SKM-1 (cell line): ENCODE results near the gene TMOD4.

Experiments used
- DNase-seq: peaks from one replicate; lab custom pipeline; 2025; ENCODE audit not compliant: unreplicated experiment; lab: John Stamatoyannopoulos, UW

TMOD4 gene

DNA sequence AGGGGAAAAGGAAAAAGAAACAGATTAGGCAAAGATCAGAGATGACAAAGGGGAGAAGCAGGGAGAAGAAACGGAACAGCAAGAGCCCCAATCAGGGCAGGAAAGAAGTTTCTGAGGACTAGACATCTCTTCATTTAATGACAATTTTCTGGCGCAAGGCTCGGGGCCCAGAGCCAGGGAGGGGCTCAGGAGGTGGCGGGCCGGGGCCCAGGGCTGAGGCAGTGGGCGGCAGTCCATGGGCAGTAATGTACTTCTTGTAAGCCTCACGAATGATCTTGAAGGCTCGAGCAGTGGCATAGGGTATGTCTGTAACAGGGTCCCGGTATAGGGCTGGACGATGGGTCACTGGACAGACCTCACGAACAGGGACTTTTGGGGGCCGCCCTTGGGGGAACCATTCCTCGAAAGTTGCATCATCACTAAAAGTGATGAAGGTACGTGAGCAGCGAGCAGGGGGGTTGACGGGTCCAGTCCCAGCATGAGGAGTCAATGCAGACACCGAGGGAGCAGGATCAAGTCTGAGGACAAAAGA, 799 bp upstream of the TMOD4 start:
- no peak for DNase-seq

- DNase-seq, result no peak
Observed at GRCh38 chr1:151175041-151175741, 590 bp downstream of the TMOD4 start.

DNA sequence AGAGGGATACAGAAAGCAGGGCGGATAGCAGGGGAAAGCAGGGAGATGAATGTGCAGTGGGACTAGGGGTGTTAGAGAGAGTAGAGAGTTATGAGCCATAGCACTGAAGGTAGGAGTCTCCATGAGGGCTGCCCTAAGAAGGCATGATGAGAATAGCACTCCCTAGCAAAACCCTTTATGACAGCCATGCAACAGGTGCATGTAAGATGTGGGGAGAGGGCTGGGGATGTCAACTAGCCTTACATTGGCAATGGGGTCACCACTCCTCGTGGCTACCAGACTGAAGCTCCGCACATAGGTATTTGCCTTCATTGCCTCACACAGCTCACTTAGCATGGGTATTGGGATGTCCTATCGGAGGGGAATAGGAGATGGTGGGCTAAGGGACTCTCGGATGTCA, 4.6 kb downstream of the TMOD4 start:
- no peak for DNase-seq

GRCh38 chr1:151167116-151167515, 8.7 kb downstream of the TMOD4 start:
- no peak for DNase-seq

GRCh38 chr1:151166505-151166956, 9.2 kb downstream of the TMOD4 start:
- no peak for DNase-seq

GRCh38 chr1:151165738-151166504, 9.9 kb downstream of the TMOD4 start, which contains the start of the genes LYSMD1 and SCNM1:
TSS of gene LYSMD1 (minus strand) at chr1:151165902. CDS start at chr1:151165258, 644 bp downstream.
TSS of gene SCNM1 (plus strand) at chr1:151166144. CDS start at chr1:151166153, 9 bp downstream.
- peak; percentile 100 for DNase-seq

DNA sequence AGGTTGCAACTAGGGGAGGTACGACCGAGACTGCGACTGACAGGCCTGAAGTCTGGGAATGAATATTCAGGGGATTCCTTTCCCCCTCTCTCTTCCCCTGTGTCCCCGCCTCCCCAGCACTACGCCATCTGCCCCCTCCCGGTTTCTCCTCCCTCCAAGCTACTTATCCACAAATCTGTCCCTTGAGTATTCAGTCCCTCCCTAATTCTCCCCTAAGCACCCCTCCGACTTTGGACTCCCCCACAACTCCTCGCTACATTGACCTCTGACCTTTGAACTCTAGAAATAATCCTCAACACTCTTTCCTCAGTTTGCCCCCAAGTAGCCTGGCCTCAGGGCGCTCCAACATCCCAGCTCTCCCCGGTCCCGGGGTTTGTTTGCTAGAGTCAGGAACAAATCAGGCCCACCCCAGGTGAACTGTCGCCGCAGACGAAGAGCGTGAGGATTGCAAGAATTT, 10.5 kb downstream of the TMOD4 start:
- no peak for DNase-seq

DNA sequence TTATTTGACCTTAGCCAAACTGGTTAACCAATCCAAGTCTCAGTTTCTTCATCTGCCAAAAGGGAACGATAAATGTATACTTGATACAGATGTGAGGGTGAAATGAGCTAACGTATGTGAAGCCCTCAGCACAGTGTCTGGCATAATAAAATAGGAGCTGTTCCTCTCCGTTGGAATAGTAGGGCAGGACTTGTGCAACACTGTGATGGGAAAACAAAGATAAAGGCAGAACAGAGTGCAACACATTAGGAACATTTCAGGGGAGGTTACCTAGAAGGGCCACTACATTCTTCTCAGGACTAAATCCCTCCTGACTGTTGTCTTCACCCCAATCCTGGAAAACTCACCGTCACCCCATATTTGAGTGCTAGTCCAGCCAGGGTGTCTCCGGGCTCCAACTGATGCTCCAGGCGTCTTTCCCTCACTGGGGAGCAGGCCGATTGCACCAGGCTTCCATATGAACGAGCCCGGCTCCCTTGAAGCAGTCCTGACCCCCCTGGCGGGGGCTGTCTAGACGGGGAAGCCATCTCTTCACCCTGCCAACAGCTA, 11.0 kb downstream of the TMOD4 start:
- DNase-seq, result no peak

DNA sequence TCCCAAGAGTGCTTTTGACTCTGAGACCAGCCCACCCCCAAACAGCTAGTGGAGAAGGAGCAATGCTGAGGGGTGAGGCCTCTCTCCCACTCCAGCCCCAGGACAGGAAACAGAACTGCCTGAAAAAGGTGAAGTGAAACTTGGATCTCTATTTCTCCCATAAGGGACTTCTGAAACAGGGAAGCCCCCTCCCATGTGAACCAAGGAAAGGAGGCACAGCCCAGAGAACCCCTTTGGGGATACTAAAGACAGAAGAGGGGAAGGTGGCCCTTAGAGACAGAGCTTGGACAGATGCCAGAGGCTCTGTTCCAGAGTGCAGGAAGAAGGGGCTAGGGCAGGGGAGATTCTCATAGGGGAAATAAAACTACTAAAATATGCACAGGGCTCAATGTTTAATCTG, 16.4 kb downstream of the TMOD4 start:
- no peak for DNase-seq

GRCh38 chr1:151158751-151159251, 17.0 kb downstream of the TMOD4 start:
- peak; percentile 43 for DNase-seq

DNA sequence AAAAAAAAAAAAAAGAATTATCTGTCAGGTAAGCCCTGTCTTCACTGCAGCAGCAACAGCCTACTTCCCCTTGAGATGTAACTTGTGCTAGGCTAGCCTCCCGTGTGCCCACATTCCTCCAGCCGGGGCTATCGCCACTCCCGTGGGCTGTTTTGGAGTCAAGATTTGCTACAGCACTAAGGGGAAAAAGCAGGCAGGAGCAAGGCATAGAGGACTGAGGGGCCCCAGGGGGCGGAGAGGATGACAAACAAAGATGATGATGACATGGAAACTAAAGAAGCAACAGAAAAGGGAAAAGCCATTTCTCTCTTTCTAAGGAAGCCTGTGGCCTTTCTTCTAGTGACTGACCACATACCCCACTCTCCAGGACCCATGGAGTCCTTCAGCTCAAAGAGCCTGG, 17.5 kb downstream of the TMOD4 start:
- peak; percentile 25 for DNase-seq

DNA sequence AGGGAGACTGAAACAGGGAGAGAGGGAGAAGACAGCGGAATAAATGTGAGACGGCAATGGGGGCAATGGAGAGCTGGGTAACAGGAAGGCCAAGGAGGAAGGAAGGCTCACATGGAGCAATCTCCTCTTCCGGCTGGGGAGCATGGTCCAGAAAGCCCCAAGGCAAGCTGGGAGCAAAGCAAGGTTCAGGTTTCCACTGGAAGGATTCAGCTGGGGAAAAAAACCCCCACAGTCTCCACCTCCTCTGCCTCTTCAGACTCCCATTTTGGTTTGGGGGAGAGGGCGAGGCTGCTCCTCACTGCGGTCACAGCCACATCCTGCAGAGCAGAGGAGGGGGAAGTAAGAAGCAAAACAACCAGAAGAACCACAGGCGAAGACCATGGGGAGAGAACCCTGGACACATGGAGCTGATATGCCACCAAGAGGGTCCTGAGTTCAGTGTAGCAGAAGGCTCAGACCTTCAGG, 18.7 kb downstream of the TMOD4 start:
- peak; percentile 97 for DNase-seq

GRCh38 chr1:151156515-151156819, 19.3 kb downstream of the TMOD4 start, which contains the start of gene TNFAIP8L2:
TSS of gene TNFAIP8L2 (plus strand) at chr1:151156649. CDS start at chr1:151158698, 2,049 bp downstream.
- DNase-seq, result peak; percentile 88

GRCh38 chr1:151147665-151148064, 28.1 kb downstream of the TMOD4 start:
- no peak for DNase-seq

GRCh38 chr1:151147132-151147503, 28.7 kb downstream of the TMOD4 start:
- no peak for DNase-seq

GRCh38 chr1:151146412-151147131, 29.2 kb downstream of the TMOD4 start, which contains the start of gene SEMA6C:
TSS of gene SEMA6C (minus strand) at chr1:151146631. CDS start at chr1:151142621, 4,010 bp downstream.
- DNase-seq, result peak; percentile 98

- no peak for DNase-seq
Observed at GRCh38 chr1:151146072-151146411, 29.7 kb downstream of the TMOD4 start.

GRCh38 chr1:151145304-151146071, 30.3 kb downstream of the TMOD4 start:
- DNase-seq, result no peak

DNA sequence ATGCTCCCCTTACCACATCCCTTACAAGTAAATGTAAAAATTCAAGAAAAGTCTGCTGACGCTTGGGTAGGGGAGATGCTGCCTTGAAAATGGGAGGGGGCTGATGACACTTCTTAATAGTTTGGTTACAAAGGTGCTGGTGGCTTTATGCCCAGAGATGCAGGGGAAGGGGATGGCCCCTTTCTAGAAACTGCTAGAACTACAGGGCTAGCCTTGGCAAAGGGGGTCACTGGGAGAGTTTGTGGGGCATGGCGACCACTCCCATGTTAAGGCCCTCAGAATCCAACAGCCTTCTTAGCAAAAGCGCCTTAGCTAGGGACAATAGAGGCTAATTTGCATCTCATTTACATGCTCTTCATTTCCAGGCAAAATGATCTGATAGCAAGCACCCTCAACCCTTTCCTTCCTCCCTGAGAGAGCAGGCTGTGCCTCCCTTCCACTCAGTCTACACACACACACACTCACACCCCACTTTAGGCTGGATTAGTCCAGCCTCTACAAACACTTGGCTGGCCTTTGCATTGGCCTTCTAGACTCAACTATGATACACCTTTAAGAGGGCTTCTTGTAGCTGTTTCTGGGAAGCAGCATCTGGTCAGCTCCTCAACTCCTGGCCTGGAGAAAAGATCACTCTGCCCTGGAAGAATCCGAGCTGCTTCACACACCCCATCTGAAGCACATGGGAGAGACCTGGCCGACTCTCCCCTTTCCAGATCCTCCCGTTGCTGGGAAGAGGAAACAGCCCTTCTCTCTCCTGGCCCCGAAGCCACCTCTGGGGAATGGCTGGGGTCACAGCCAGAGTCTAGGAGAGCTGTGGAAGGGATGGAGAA, 31.1 kb downstream of the TMOD4 start:
- DNase-seq, result no peak
